Right atrium auricular region (tissue), 2 donors: ENCODE results near the gene SNX27. TPM values are rescaled to one million over a fixed set of nuclear protein-coding genes. Genes with fewer than 3 reads are reported as not detected.

ENCODE experiments used
- DNase-seq: peaks from one replicate; pipeline ENCODE4 v3.0.0-alpha.2; 2019; ENCODE audit warnings: low spot score
- H3K27ac ChIP-seq, 2 donors: fragments of 200-600 bp; sonication (generic); 1 replicate in 1 of 2; 2 replicates in 1 of 2; pipeline ENCODE4 v1.5.1; 2016 to 2019
- H3K27me3 ChIP-seq, 2 donors: fragments of 200-600 bp; sonication (generic); one replicate each; pipeline versions ENCODE4 v1.5.1 to v1.6.0; 2017 to 2019
- H3K36me3 ChIP-seq: fragments of 200-600 bp; sonication (generic); one replicate; pipeline ENCODE4 v1.5.1; 2016
- H3K4me1 ChIP-seq, 2 donors: fragments of 200-600 bp; sonication (generic); one replicate each; pipeline versions ENCODE4 v1.5.1 to v1.6.0; 2017 to 2019
- H3K4me3 ChIP-seq, 2 donors: fragments of 200-600 bp; sonication (generic); 1 replicate in 1 of 2; 2 replicates in 1 of 2; pipeline ENCODE4 v1.5.1; 2017 to 2019; ENCODE audit warnings: mild to moderate bottlenecking in 1 of 2, moderate library complexity in 1 of 2
- H3K9me3 ChIP-seq, 2 donors: fragments of 200-600 bp; sonication (generic); one replicate each; pipeline ENCODE4 v1.5.1; 2019
- total RNA-seq, 2 donors: library from RNA; depleted of rRNA; stranded (reverse); fragments of >200 nt; gene quantifications; one replicate each; pipeline ENCODE4 v1.1.0, GENCODE V29; 2016
- TF ChIP-seq, protein P1 (sequence below), 2 donors: fragments of 200-600 bp; sonication (generic); IDR thresholded peaks; one replicate each; pipeline ENCODE4 v1.5.1; 2019; ENCODE audit warnings: antibody characterized with exemption in 2 of 2

SNX27 gene
- total RNA-seq, 2 donors from 2014 or later = 25.2 to 25.8 TPM

DNA sequence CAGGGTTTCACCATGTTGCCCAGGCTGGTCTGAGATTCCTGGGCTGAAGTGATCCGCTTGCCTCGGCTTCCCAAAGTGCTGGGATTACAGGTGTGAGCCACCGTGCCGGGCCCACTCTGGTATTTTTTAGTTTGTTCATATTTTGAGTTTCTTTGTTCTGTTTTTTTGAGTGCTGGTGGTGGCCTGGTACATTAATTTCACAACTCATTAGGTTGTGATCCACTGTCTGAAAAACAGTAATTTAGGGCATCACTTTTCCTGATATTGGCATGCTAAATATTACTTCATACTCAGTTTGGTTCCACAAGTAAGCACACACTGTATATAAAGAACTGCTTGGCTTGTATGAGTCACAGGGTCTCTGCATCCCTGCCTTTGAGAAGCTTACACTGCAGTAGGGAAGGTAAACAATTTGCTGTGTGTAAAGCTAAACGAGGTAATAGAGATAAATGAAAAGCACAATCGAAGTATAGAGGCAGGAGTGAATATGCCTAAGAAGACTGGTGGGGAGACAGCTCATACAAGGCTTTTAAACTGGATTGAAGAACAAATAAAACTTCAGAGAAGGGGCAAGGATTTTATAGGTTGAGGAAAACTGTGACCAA is 7.7 kb downstream of the SNX27 start:
- Histone ChIP-seq H3K27ac (peak overlapping the region; percentile 27 to 57), H3K36me3 (no peaks in the 10 kb centered on the region), H3K4me3 (no peak overlapping the region), H3K4me1 (peaks cover 0 to 30% of the 10 kb centered on the region in 2 donors), H3K9me3 (no peaks in the 10 kb centered on the region), H3K27me3 (no peaks in the 10 kb centered on the region)
- TF ChIP-seq, protein P1, sequence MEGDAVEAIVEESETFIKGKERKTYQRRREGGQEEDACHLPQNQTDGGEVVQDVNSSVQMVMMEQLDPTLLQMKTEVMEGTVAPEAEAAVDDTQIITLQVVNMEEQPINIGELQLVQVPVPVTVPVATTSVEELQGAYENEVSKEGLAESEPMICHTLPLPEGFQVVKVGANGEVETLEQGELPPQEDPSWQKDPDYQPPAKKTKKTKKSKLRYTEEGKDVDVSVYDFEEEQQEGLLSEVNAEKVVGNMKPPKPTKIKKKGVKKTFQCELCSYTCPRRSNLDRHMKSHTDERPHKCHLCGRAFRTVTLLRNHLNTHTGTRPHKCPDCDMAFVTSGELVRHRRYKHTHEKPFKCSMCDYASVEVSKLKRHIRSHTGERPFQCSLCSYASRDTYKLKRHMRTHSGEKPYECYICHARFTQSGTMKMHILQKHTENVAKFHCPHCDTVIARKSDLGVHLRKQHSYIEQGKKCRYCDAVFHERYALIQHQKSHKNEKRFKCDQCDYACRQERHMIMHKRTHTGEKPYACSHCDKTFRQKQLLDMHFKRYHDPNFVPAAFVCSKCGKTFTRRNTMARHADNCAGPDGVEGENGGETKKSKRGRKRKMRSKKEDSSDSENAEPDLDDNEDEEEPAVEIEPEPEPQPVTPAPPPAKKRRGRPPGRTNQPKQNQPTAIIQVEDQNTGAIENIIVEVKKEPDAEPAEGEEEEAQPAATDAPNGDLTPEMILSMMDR (IDR thresholded peaks at IDR 0.05) = no peak
- no peak for DNase-seq

DNA sequence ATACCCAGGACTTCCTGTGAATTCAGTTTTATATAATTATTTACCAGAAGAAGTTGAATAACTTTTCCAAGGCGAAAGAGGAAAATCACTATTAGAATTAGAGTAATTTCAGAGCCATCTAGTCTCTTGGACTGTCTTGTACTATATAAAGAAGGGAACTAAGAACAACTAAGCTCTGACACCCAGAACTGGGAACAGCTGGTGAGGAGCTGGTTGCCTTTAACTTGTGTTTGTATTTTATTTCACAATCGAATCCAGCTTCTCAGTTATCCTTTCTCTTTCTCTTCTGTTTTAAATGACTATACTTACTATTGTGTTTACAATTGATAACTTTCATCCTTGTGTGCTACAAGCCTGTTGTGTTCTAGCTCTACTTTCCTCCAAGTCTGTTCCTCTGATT is 8.4 kb downstream of the SNX27 start:
- no peaks in the 10 kb centered on the region for H3K9me3 ChIP-seq
- H3K27me3 ChIP-seq = no peaks in the 10 kb centered on the region
- no peak for DNase-seq
- H3K4me1 ChIP-seq = peaks cover 0 to 30% of the 10 kb centered on the region in 2 donors
- TF ChIP-seq, protein P1 (IDR thresholded peaks at IDR 0.05) = no peak
- no peak overlapping the region for H3K4me3 ChIP-seq
- no peaks in the 10 kb centered on the region for H3K36me3 ChIP-seq
- H3K27ac ChIP-seq = peak overlapping the region; percentile 27 to 37

DNA sequence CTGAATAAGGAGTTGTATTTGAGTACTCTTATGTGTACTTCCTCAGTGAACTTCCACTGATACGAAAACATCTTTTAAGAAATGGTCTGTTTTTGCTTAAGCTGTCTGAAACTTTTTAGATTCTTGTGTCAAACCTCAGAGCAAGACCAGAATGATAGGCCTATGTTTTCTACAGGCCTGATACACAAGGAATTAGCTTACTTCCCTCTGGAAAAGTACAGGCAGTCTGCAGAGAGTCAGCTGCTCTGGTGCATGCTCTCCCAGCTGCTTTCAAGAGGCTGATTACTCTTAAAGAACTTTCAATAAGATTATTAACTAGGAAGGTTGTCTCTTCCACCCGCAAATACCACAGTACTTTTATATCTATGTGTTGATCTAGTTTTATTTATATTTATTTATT is 9.5 kb downstream of the SNX27 start:
- H3K36me3 ChIP-seq = no peaks in the 10 kb centered on the region
- peak overlapping the region; percentile 30 to 52 for H3K27ac ChIP-seq
- peaks cover 0 to 28% of the 10 kb centered on the region in 2 donors for H3K4me1 ChIP-seq
- H3K4me3 ChIP-seq = no peak overlapping the region
- no peaks in the 10 kb centered on the region for H3K27me3 ChIP-seq
- H3K9me3 ChIP-seq = no peaks in the 10 kb centered on the region
- no peak for DNase-seq
- TF ChIP-seq, protein P1 (IDR thresholded peaks at IDR 0.05) = no peak

DNA sequence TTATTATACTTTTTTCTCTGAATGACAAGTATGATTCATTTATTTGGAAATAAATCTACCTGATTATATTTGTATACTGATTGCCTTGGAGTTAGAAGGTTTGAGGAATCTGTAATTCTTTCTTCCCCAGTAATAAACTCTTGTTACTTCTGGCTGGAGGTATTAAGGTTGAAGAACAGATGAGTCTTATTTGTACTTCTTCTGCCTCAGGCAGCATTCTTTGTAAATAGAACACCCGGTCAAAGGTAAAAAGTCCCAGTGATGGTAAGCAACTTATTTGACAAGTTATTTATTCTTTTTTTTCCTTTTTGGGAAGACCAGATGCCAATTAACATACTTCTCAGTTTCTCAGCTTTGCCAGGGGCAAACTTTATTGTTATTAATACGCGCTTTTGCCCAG is 12.9 kb downstream of the SNX27 start:
- no peak overlapping the region for H3K4me3 ChIP-seq
- TF ChIP-seq, protein P1 (IDR thresholded peaks at IDR 0.05) = no peak
- H3K27me3 ChIP-seq = no peaks in the 10 kb centered on the region
- H3K27ac ChIP-seq = no peak overlapping the region
- H3K4me1 ChIP-seq = peaks cover 0 to 15% of the 10 kb centered on the region in 2 donors
- H3K9me3 ChIP-seq = no peaks in the 10 kb centered on the region
- H3K36me3 ChIP-seq = no peaks in the 10 kb centered on the region
- DNase-seq = no peak

DNA sequence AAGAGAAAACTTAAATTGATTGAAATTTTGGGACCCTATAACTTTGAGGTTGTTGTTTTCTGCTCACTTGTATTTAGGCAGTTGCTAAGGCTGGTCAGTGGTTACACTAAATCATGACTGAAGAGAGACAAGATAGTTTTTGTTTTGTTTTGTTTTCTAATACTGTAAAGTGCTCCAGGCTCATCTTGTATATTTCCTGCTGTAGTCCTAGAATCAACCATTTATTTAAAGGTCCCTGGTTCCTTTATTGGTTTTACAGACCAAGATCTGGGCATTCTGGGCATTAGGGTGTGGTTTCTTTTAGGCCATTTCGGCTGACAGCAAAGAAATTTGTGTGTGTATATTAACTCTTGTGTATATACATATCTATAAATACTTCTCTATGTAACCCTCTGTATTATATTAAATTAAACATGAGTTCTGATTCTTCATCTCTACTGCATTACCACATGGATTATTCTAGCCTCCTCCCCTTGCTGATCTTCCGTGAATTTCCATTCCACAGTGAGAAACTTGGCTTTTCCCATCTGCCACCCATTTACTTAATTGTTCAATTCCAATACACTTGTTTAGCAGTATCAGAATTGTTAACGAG is 15.0 kb downstream of the SNX27 start:
- Histone ChIP-seq H3K4me3 (no peak overlapping the region), H3K9me3 (no peaks in the 10 kb centered on the region), H3K27me3 (no peaks in the 10 kb centered on the region), H3K4me1 (no peaks in the 10 kb centered on the region), H3K27ac (no peak overlapping the region), H3K36me3 (no peaks in the 10 kb centered on the region)
- no peak for DNase-seq
- TF ChIP-seq, protein P1 (IDR thresholded peaks at IDR 0.05) = no peak

DNA sequence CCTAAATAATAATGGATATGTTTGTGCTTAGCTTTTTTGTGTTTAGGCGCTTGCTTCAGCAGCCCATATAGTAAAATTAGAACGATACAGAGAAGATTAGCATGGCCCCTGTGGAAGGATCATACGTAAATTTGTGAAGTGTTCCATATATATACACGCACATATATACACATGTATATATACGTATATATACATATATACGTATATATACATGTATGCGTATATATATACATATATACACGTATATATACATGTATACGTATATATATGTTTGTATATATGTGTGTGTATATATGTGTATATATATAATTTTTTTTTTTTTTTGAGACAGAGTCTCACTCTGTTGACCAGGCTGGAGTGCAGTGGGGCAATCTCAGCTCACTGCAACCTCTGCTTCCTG is 17.4 kb downstream of the SNX27 start:
- TF ChIP-seq, protein P1 (IDR thresholded peaks at IDR 0.05) = no peak
- no peak for DNase-seq
- no peaks in the 10 kb centered on the region for H3K27me3 ChIP-seq
- H3K36me3 ChIP-seq = no peaks in the 10 kb centered on the region
- no peaks in the 10 kb centered on the region for H3K9me3 ChIP-seq
- no peak overlapping the region for H3K27ac ChIP-seq
- no peaks in the 10 kb centered on the region for H3K4me1 ChIP-seq
- no peak overlapping the region for H3K4me3 ChIP-seq
